ENCODE data around the gene UAP1. TPM values are rescaled to one million over a fixed set of nuclear protein-coding genes. Genes with fewer than 3 reads are reported as not detected.
A peak's percentile ranks its signal among the peaks of the same experiment; 100 is the strongest.

Gene UAP1
- total RNA-seq, 1 experiment from 2014 or later = 39.8 TPM

DNA sequence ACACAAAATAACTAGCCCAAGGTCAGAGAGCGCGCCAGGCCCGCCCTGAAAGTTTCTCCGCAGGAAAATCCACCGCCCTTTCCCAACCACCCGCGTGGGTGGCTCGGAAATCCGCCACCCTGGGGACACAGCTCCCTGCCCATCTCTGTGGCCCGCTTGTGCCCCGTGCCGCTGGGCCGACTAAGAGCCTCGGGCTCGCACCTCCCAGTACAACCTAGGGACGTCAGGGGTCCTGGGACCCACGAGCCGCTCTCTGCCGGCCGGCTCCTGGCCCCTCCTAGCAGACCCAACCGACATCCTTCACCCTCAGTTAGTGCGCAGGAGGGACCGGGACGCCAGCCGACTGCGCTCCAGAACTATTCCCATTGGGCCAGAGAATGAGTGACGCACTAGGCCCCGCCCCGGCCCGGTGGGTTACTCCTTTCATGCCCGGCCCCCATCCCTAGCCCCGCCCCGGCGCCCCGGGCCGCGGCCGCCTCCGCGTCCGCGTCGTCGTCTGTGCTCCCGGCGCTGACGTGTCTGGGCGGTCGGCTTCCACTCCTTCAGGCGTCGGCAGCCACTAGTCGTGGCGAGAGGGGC, 396 bp upstream of the UAP1 start:
- H3K79me2 ChIP-seq (ENCODE audit: low read depth) = peaks cover 42% of the 10 kb centered on the region
- DNase-seq = peak; percentile 87 to 98
- H3K4me1 ChIP-seq (replicated peaks; ENCODE audit: insufficient read depth) = peaks cover 17% of the 10 kb centered on the region
- H2AFZ ChIP-seq = peak overlapping the region; percentile 88
- CTCF ChIA-PET = interaction anchor here (0.6 kb wide), 1 partner anchor 52 kb away, joined by 3 read pairs; no protein-coding TSS in a partner anchor
- 0 out of 2 replicates have a peak, but pooled peaks cover 4% of the 10 kb centered on the region for H3K9me2 ChIP-seq (ENCODE audit: insufficient read depth)
- peak overlapping the region; percentile 91 for H3K4me2 ChIP-seq
- intact Hi-C loops (cut with micrococcal nuclease; ENCODE audit: unreplicated experiment) = loop anchor here (1.0 to 5.0 kb wide), 4 partner anchors 8 to 64 kb away; partner anchors contain the start of gene UHMK1
- no peaks in the 10 kb centered on the region for H3K36me3 ChIP-seq (ENCODE audit: low read depth)
- POLR2A ChIA-PET (ENCODE audit: unreplicated experiment) = interaction anchor here (0.6 to 1.1 kb wide), 4 partner anchors 19 to 599 kb away, joined by 3 to 10 read pairs (median 8); no protein-coding TSS in a partner anchor
- no peak for TF ChIP-seq EZH2 (IDR thresholded peaks at IDR 0.05; ENCODE audit: low read depth)
- TF ChIP-seq, protein P1, sequence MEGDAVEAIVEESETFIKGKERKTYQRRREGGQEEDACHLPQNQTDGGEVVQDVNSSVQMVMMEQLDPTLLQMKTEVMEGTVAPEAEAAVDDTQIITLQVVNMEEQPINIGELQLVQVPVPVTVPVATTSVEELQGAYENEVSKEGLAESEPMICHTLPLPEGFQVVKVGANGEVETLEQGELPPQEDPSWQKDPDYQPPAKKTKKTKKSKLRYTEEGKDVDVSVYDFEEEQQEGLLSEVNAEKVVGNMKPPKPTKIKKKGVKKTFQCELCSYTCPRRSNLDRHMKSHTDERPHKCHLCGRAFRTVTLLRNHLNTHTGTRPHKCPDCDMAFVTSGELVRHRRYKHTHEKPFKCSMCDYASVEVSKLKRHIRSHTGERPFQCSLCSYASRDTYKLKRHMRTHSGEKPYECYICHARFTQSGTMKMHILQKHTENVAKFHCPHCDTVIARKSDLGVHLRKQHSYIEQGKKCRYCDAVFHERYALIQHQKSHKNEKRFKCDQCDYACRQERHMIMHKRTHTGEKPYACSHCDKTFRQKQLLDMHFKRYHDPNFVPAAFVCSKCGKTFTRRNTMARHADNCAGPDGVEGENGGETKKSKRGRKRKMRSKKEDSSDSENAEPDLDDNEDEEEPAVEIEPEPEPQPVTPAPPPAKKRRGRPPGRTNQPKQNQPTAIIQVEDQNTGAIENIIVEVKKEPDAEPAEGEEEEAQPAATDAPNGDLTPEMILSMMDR (conservative IDR thresholded peaks at IDR 0.05) = no peak
- H3F3A ChIP-seq (ENCODE audit: insufficient read depth, low read depth) = no peaks in the 10 kb centered on the region
- BruUV-seq (replicated peaks) = no TSS peak
- no peaks in the 10 kb centered on the region for H3K9me3 ChIP-seq (ENCODE audit: insufficient read depth, low read depth)
- H3K4me3 ChIP-seq = peak overlapping the region; percentile 70
- 0 out of 2 replicates have a peak, but pooled peaks cover 10% of the 10 kb centered on the region for H4K20me1 ChIP-seq (ENCODE audit: insufficient read depth)
- H3K27me3 ChIP-seq (ENCODE audit: insufficient read depth, low read depth) = no peaks in the 10 kb centered on the region
- H3K27ac ChIP-seq = peak overlapping the region; percentile 54

DNA sequence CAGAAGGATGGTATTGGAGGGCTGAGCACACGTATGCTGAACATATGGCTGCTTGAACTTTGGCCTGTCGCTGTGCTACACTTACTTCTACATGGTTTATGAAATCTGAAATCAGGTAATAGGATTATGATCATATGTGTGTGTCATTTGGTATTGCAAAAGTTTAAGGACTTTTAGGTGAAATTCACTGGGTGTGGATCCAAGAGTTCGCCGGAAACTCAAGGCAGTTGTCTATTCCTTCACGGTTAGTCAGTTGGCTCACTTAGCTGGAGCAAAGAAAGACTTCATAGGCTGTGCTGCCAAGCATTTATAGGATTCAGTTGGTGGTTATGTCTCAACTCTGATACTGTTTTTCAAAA, 927 bp downstream of the UAP1 start:
- Histone ChIP-seq H3F3A (ENCODE audit: insufficient read depth, low read depth) (no peaks in the 10 kb centered on the region), H4K20me1 (ENCODE audit: insufficient read depth) (0 out of 2 replicates have a peak, but pooled peaks cover 10% of the 10 kb centered on the region), H3K27me3 (ENCODE audit: insufficient read depth, low read depth) (no peaks in the 10 kb centered on the region), H3K9me3 (ENCODE audit: insufficient read depth, low read depth) (no peaks in the 10 kb centered on the region), H3K4me3 (peak overlapping the region; percentile 70), H3K79me2 (ENCODE audit: low read depth) (peaks cover 42% of the 10 kb centered on the region), H3K4me2 (peak overlapping the region; percentile 91), H3K36me3 (ENCODE audit: low read depth) (0 out of 2 replicates have a peak, but pooled peaks cover 9% of the 10 kb centered on the region), H3K9me2 (ENCODE audit: insufficient read depth) (0 out of 2 replicates have a peak, but pooled peaks cover 4% of the 10 kb centered on the region), H2AFZ (peak overlapping the region; percentile 88; the same call in 1 of the 2 replicates), H3K27ac (0 out of 2 replicates have a peak overlapping the region, but pooled peaks have one; percentile 54), H3K4me1 (replicated peaks; ENCODE audit: insufficient read depth) (peaks cover 17% of the 10 kb centered on the region)
- intact Hi-C loops (cut with micrococcal nuclease; ENCODE audit: unreplicated experiment) = loop anchor here (5.0 kb wide), 1 partner anchor 35 kb away; no protein-coding TSS in a partner anchor
- no peak for TF ChIP-seq EZH2 (IDR thresholded peaks at IDR 0.05; ENCODE audit: low read depth)
- TF ChIP-seq, protein P1 (conservative IDR thresholded peaks at IDR 0.05) = no peak
- CTCF ChIA-PET = no interaction called here
- BruUV-seq (replicated peaks) = TSS peak; percentile 50
- POLR2A ChIA-PET (ENCODE audit: unreplicated experiment) = interaction anchor here (0.7 kb wide), 1 partner anchor 213 kb away, joined by 3 read pairs; no protein-coding TSS in a partner anchor
- peak in 1 of 2 experiments; percentile 44 for DNase-seq

DNA sequence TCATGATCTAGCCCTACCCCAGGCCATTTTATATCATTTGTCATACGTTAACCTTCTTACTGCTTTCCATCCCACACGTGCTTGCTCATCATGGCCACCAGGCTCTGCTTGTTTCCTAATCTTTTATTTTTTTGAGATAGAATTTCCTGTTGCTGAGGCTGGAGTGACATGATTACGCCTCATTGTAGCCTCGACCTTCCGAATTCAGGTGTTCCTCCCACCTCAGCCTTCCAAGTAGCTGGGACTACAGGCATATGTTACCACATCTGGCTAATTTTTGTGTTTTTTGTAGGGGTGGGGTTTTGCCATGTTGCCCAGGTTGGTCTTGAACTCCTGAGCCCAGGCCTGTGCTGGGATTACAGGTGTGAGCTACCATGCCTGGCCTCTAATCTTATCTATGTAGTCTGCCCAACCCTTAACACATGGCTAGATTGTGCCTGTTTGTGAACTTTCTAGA, 3.3 kb downstream of the UAP1 start:
- Histone ChIP-seq H3K4me2 (no peak overlapping the region), H3K4me3 (no peak overlapping the region), H3F3A (ENCODE audit: insufficient read depth, low read depth) (no peaks in the 10 kb centered on the region), H3K4me1 (replicated peaks; ENCODE audit: insufficient read depth) (peaks cover 17% of the 10 kb centered on the region), H3K27me3 (ENCODE audit: insufficient read depth, low read depth) (no peaks in the 10 kb centered on the region), H3K9me3 (ENCODE audit: insufficient read depth, low read depth) (no peaks in the 10 kb centered on the region), H2AFZ (no peak overlapping the region), H3K36me3 (ENCODE audit: low read depth) (0 out of 2 replicates have a peak, but pooled peaks cover 9% of the 10 kb centered on the region), H4K20me1 (ENCODE audit: insufficient read depth) (0 out of 2 replicates have a peak, but pooled peaks cover 10% of the 10 kb centered on the region), H3K9me2 (ENCODE audit: insufficient read depth) (0 out of 2 replicates have a peak, but pooled peaks cover 4% of the 10 kb centered on the region), H3K79me2 (ENCODE audit: low read depth) (peaks cover 42% of the 10 kb centered on the region), H3K27ac (no peak overlapping the region)
- CTCF ChIA-PET = no interaction called here
- BruUV-seq (replicated peaks) = no TSS peak
- intact Hi-C loops (cut with micrococcal nuclease; ENCODE audit: unreplicated experiment) = loop anchor here (5.0 kb wide), 1 partner anchor 37 kb away; no protein-coding TSS in a partner anchor
- POLR2A ChIA-PET (ENCODE audit: unreplicated experiment) = no interaction called here
- DNase-seq = no peak
- TF ChIP-seq, protein P1 (conservative IDR thresholded peaks at IDR 0.05) = no peak
- no peak for TF ChIP-seq EZH2 (IDR thresholded peaks at IDR 0.05; ENCODE audit: low read depth)

All from PC-9 (cell line).